GM12874 (cell line): ENCODE results near the gene STXBP3.
A peak's percentile ranks its signal among the peaks of the same experiment; 100 is the strongest.

ENCODE experiments used
- CTCF ChIP-seq: IDR thresholded peaks from 2 replicates; pipeline ENCODE4 v1.5.1; 2011; ENCODE audit warnings: low read depth, mild to moderate bottlenecking, control low read depth, low read length, moderate library complexity; ENCODE audit not compliant: insufficient read depth

The STXBP3 gene

GRCh38 chr1:108746382-108747170 is at the start of gene STXBP3:
STXBP3 (plus strand) TSS chr1:108746674; CDS start chr1:108746738, 64 bp downstream.
- TF ChIP-seq CTCF = peak; percentile 97

GRCh38 chr1:108699375-108700332 is 46.8 kb upstream of the STXBP3 start:
- no peak for TF ChIP-seq CTCF

- TF ChIP-seq CTCF = no peak
These were observed 45.2 kb upstream of the STXBP3 start for GRCh38 chr1:108701176-108701849.

GRCh38 chr1:108703939-108704338 is 42.5 kb upstream of the STXBP3 start:
- no peak for TF ChIP-seq CTCF

GRCh38 chr1:108704496-108704895 is 42.0 kb upstream of the STXBP3 start:
- TF ChIP-seq CTCF = no peak

- no peak for TF ChIP-seq CTCF
These were observed 39.8 kb upstream of the STXBP3 start for GRCh38 chr1:108706643-108707042.
